Measurements from ENCODE around the gene SDC1.

The SDC1 gene

GRCh38 chr2:20185176-20186022, 39.5 kb downstream of the SDC1 start:
- Histone ChIP-seq H3K36me3 (ENCODE audit: control insufficient read depth, insufficient read depth, low read length) (no peaks in the 10 kb centered on the region), H3K27ac (ENCODE audit: insufficient read depth, low read length, poor library complexity, severe bottlenecking) (no peak overlapping the region), H3K9me3 (ENCODE audit: control insufficient read depth, low read length) (no peaks in the 10 kb centered on the region), H3K4me3 (ENCODE audit: insufficient read depth, low read depth, low read length, poor library complexity, severe bottlenecking) (no peak overlapping the region), H3K27me3 (replicated peaks; ENCODE audit: control insufficient read depth, insufficient read depth, low read length, poor library complexity, severe bottlenecking) (no peaks in the 10 kb centered on the region), H3K4me1 (ENCODE audit: control insufficient read depth, insufficient read depth, low read length, poor library complexity, severe bottlenecking) (no peaks in the 10 kb centered on the region)
- no peak for DNase-seq

- H3K4me3 ChIP-seq (ENCODE audit: insufficient read depth, low read depth, low read length, poor library complexity, severe bottlenecking) = no peak overlapping the region
- no peaks in the 10 kb centered on the region for H3K9me3 ChIP-seq (ENCODE audit: control insufficient read depth, low read length)
- no peak for DNase-seq
- H3K4me1 ChIP-seq (ENCODE audit: control insufficient read depth, insufficient read depth, low read length, poor library complexity, severe bottlenecking) = no peaks in the 10 kb centered on the region
- no peaks in the 10 kb centered on the region for H3K27me3 ChIP-seq (replicated peaks; ENCODE audit: control insufficient read depth, insufficient read depth, low read length, poor library complexity, severe bottlenecking)
- H3K36me3 ChIP-seq (ENCODE audit: control insufficient read depth, insufficient read depth, low read length) = no peaks in the 10 kb centered on the region
- H3K27ac ChIP-seq (ENCODE audit: insufficient read depth, low read length, poor library complexity, severe bottlenecking) = no peak overlapping the region
These were observed 40.6 kb downstream of the SDC1 start for GRCh38 chr2:20184067-20184938.

GRCh38 chr2:20183373-20183772, 41.6 kb downstream of the SDC1 start:
- H3K27ac ChIP-seq (ENCODE audit: insufficient read depth, low read length, poor library complexity, severe bottlenecking) = no peak overlapping the region
- no peak for DNase-seq
- no peaks in the 10 kb centered on the region for H3K9me3 ChIP-seq (ENCODE audit: control insufficient read depth, low read length)
- no peaks in the 10 kb centered on the region for H3K27me3 ChIP-seq (replicated peaks; ENCODE audit: control insufficient read depth, insufficient read depth, low read length, poor library complexity, severe bottlenecking)
- H3K36me3 ChIP-seq (ENCODE audit: control insufficient read depth, insufficient read depth, low read length) = no peaks in the 10 kb centered on the region
- no peaks in the 10 kb centered on the region for H3K4me1 ChIP-seq (ENCODE audit: control insufficient read depth, insufficient read depth, low read length, poor library complexity, severe bottlenecking)
- H3K4me3 ChIP-seq (ENCODE audit: insufficient read depth, low read depth, low read length, poor library complexity, severe bottlenecking) = no peak overlapping the region

- no peaks in the 10 kb centered on the region for H3K27me3 ChIP-seq (replicated peaks; ENCODE audit: control insufficient read depth, insufficient read depth, low read length, poor library complexity, severe bottlenecking)
- H3K27ac ChIP-seq (ENCODE audit: insufficient read depth, low read length, poor library complexity, severe bottlenecking) = no peak overlapping the region
- H3K9me3 ChIP-seq (ENCODE audit: control insufficient read depth, low read length) = no peaks in the 10 kb centered on the region
- H3K4me1 ChIP-seq (ENCODE audit: control insufficient read depth, insufficient read depth, low read length, poor library complexity, severe bottlenecking) = no peaks in the 10 kb centered on the region
- DNase-seq = no peak
- H3K4me3 ChIP-seq (ENCODE audit: insufficient read depth, low read depth, low read length, poor library complexity, severe bottlenecking) = no peak overlapping the region
- H3K36me3 ChIP-seq (ENCODE audit: control insufficient read depth, insufficient read depth, low read length) = no peaks in the 10 kb centered on the region
These were observed 42.5 kb downstream of the SDC1 start for GRCh38 chr2:20182241-20182931.

- no peaks in the 10 kb centered on the region for H3K36me3 ChIP-seq (ENCODE audit: control insufficient read depth, insufficient read depth, low read length)
- no peaks in the 10 kb centered on the region for H3K9me3 ChIP-seq (ENCODE audit: control insufficient read depth, low read length)
- H3K27ac ChIP-seq (ENCODE audit: insufficient read depth, low read length, poor library complexity, severe bottlenecking) = no peak overlapping the region
- no peaks in the 10 kb centered on the region for H3K4me1 ChIP-seq (ENCODE audit: control insufficient read depth, insufficient read depth, low read length, poor library complexity, severe bottlenecking)
- H3K4me3 ChIP-seq (ENCODE audit: insufficient read depth, low read depth, low read length, poor library complexity, severe bottlenecking) = no peak overlapping the region
- H3K27me3 ChIP-seq (replicated peaks; ENCODE audit: control insufficient read depth, insufficient read depth, low read length, poor library complexity, severe bottlenecking) = no peaks in the 10 kb centered on the region
- no peak for DNase-seq
These were observed 43.2 kb downstream of the SDC1 start for GRCh38 chr2:20181761-20182160.

GRCh38 chr2:20180676-20181648, 44.0 kb downstream of the SDC1 start:
- H3K36me3 ChIP-seq (ENCODE audit: control insufficient read depth, insufficient read depth, low read length) = no peaks in the 10 kb centered on the region
- no peak overlapping the region for H3K27ac ChIP-seq (ENCODE audit: insufficient read depth, low read length, poor library complexity, severe bottlenecking)
- H3K9me3 ChIP-seq (ENCODE audit: control insufficient read depth, low read length) = no peaks in the 10 kb centered on the region
- no peaks in the 10 kb centered on the region for H3K27me3 ChIP-seq (replicated peaks; ENCODE audit: control insufficient read depth, insufficient read depth, low read length, poor library complexity, severe bottlenecking)
- H3K4me3 ChIP-seq (ENCODE audit: insufficient read depth, low read depth, low read length, poor library complexity, severe bottlenecking) = no peak overlapping the region
- H3K4me1 ChIP-seq (ENCODE audit: control insufficient read depth, insufficient read depth, low read length, poor library complexity, severe bottlenecking) = no peaks in the 10 kb centered on the region
- DNase-seq = no peak

GRCh38 chr2:20179755-20180594, 45.0 kb downstream of the SDC1 start:
- Histone ChIP-seq H3K27ac (ENCODE audit: insufficient read depth, low read length, poor library complexity, severe bottlenecking) (no peak overlapping the region), H3K27me3 (replicated peaks; ENCODE audit: control insufficient read depth, insufficient read depth, low read length, poor library complexity, severe bottlenecking) (no peaks in the 10 kb centered on the region), H3K4me3 (ENCODE audit: insufficient read depth, low read depth, low read length, poor library complexity, severe bottlenecking) (no peak overlapping the region), H3K36me3 (ENCODE audit: control insufficient read depth, insufficient read depth, low read length) (no peaks in the 10 kb centered on the region), H3K9me3 (ENCODE audit: control insufficient read depth, low read length) (no peaks in the 10 kb centered on the region), H3K4me1 (ENCODE audit: control insufficient read depth, insufficient read depth, low read length, poor library complexity, severe bottlenecking) (no peaks in the 10 kb centered on the region)
- no peak for DNase-seq

- DNase-seq = no peak
- Histone ChIP-seq H3K4me1 (ENCODE audit: control insufficient read depth, insufficient read depth, low read length, poor library complexity, severe bottlenecking) (no peaks in the 10 kb centered on the region), H3K4me3 (ENCODE audit: insufficient read depth, low read depth, low read length, poor library complexity, severe bottlenecking) (no peak overlapping the region), H3K9me3 (ENCODE audit: control insufficient read depth, low read length) (no peaks in the 10 kb centered on the region), H3K36me3 (ENCODE audit: control insufficient read depth, insufficient read depth, low read length) (no peaks in the 10 kb centered on the region), H3K27ac (ENCODE audit: insufficient read depth, low read length, poor library complexity, severe bottlenecking) (no peak overlapping the region), H3K27me3 (replicated peaks; ENCODE audit: control insufficient read depth, insufficient read depth, low read length, poor library complexity, severe bottlenecking) (no peaks in the 10 kb centered on the region)
These were observed 45.5 kb downstream of the SDC1 start for GRCh38 chr2:20179466-20179754.

All from effector memory CD4-positive, alpha-beta T cell (primary cell).